A549 (cell line): ENCODE measurements around the gene LYL1. TPM values are rescaled to one million over a fixed set of nuclear protein-coding genes. Genes with fewer than 3 reads are reported as not detected.

Experiments used
- ATAC-seq, 2 experiments: fragments of 200-7000 bp in 1 of 2; fragments of >200 bp in 1 of 2; cut with Nextera tagmentation in 1 of 2; cut with Tn5 transposase in 1 of 2; 3 replicates each; pipeline versions ENCODE4 v1.8.0 to v1.9.1; 2018 to 2020; ENCODE audit warnings: mild to moderate bottlenecking in 1 of 2, moderate library complexity in 1 of 2
- CTCF ChIA-PET: fragments of 300-600 bp; sonication (Branson Sonifier 250); formaldehyde crosslinking; extraction: SDS; loops from one replicate; lab custom pipeline; 2021; ENCODE audit warnings: antibody characterized with exemption, inconsistent platforms; lab: Yijun Ruan, JAX
- POLR2A ChIA-PET: fragments of 350-600 bp; formaldehyde crosslinking; extraction: SDS; loops from one replicate; lab custom pipeline; 2021; ENCODE audit warnings: antibody characterized with exemption, inconsistent platforms; lab: Yijun Ruan, JAX
- DNase-seq, 2 experiments: peaks; one replicate each; pipeline versions ENCODE4 v3.0.0 to v3.0.0-alpha.2; 2011 to 2016; ENCODE audit warnings: low read depth in 1 of 2, low spot score in 1 of 2
- FAIRE-seq: peaks from 2 replicates; lab custom pipeline; 2011; peaks lifted over from hg19 to GRCh38; lab: Jason Lieb, UNC
- H3K27ac ChIP-seq, 2 experiments: fragments of >200 bp; sonication (Bioruptor Twin); formaldehyde crosslinking; 3 replicates each; pipeline ENCODE4 v1.5.1; 2016 to 2017
- H3K4me1 ChIP-seq: fragments of >200 bp; sonication (Bioruptor Twin); formaldehyde crosslinking; 3 replicates; pipeline ENCODE4 v1.6.1; 2016
- H3K4me2 ChIP-seq: fragments of >200 bp; sonication (Bioruptor Twin); formaldehyde crosslinking; 3 replicates; pipeline ENCODE4 v1.6.1; 2016
- H3K4me3 ChIP-seq: fragments of >200 bp; sonication (Bioruptor Twin); formaldehyde crosslinking; 3 replicates; pipeline ENCODE4 v1.5.1; 2016
- H3K9me3 ChIP-seq: fragments of >200 bp; sonication (Bioruptor Twin); formaldehyde crosslinking; 3 replicates; pipeline ENCODE4 v1.6.1; 2016
- BHLHE40 ChIP-seq: IDR thresholded peaks from 2 replicates; pipeline ENCODE4 v1.6.1; 2012; ENCODE audit warnings: low read depth, low read length, inconsistent platforms
- EHF ChIP-seq: fragments of 250-450 bp; sonication (Bioruptor Pico); IDR thresholded peaks from 2 replicates; pipeline ENCODE4 v1.5.0; 2020; ENCODE audit warnings: mild to moderate bottlenecking
- EP300 ChIP-seq, 2 experiments: fragments of >200 bp; sonication (Bioruptor Twin); formaldehyde crosslinking; IDR thresholded peaks; 2 replicates in 1 of 2; 3 replicates in 1 of 2; pipeline ENCODE4 v1.6.1; 2016 to 2017
- FOSL2 ChIP-seq, 2 experiments: fragments of 450-650 bp in 1 of 2; fragments of >200 bp in 1 of 2; sonication (Bioruptor Twin) in 1 of 2; formaldehyde crosslinking; IDR thresholded peaks; 2 replicates each; pipeline versions ENCODE4 v1.5.0 to v1.6.1; 2016 to 2020; ENCODE audit warnings: mild to moderate bottlenecking in 1 of 2, moderate library complexity in 1 of 2
- MAZ ChIP-seq: fragments of 150-350 bp; IDR thresholded peaks from 2 replicates; pipeline ENCODE4 v1.6.1; 2014; ENCODE audit warnings: antibody characterized with exemption, low read depth, low read length, borderline replicate concordance
- NFE2L2 ChIP-seq: fragments of 150-350 bp; conservative IDR thresholded peaks from 2 replicates; pipeline ENCODE4 v1.6.1; 2014; ENCODE audit warnings: low read length
- NPAS2 ChIP-seq: fragments of 250-450 bp; sonication (Bioruptor Pico); IDR thresholded peaks from 2 replicates; pipeline ENCODE4 v1.8.0; 2022; ENCODE audit warnings: mild to moderate bottlenecking, moderate library complexity, borderline replicate concordance
- POLR2A ChIP-seq: IDR thresholded peaks from 2 replicates; pipeline ENCODE4 v1.6.1; 2012; ENCODE audit warnings: mild to moderate bottlenecking, low read length
- POLR2AphosphoS2 ChIP-seq: conservative IDR thresholded peaks from 2 replicates; pipeline ENCODE4 v1.6.1; 2012; ENCODE audit warnings: low read length, improper control_type of control experiment, inconsistent platforms
- RAD21 ChIP-seq, 2 experiments: fragments of >200 bp in 1 of 2; sonication (Bioruptor Twin) in 1 of 2; formaldehyde crosslinking in 1 of 2; IDR thresholded peaks in 1 of 2; conservative IDR thresholded peaks in 1 of 2; 2 replicates in 1 of 2; 3 replicates in 1 of 2; pipeline ENCODE4 v1.6.1; 2012 to 2018; ENCODE audit warnings: inconsistent platforms in 1 of 2
- RARB ChIP-seq: fragments of 250-450 bp; sonication (Bioruptor Pico); IDR thresholded peaks from 2 replicates; pipeline ENCODE4 v1.8.0; 2021; ENCODE audit warnings: mild to moderate bottlenecking, moderate library complexity
- RCOR1 ChIP-seq: fragments of 150-350 bp; IDR thresholded peaks from 2 replicates; pipeline ENCODE4 v1.6.1; 2014; ENCODE audit warnings: antibody characterized with exemption, low read length, low read depth
- RNF2 ChIP-seq: fragments of 200-600 bp; sonication (generic); IDR thresholded peaks from 2 replicates; pipeline ENCODE4 v1.6.1; 2016; ENCODE audit warnings: low read depth, mild to moderate bottlenecking, antibody characterized with exemption, moderate library complexity, borderline replicate concordance
- ZC3H11A ChIP-seq: fragments of 450-650 bp; IDR thresholded peaks from 2 replicates; pipeline ENCODE4 v1.6.1; 2014; ENCODE audit warnings: antibody characterized with exemption, mild to moderate bottlenecking
- ZSCAN20 ChIP-seq: fragments of 250-450 bp; sonication (Bioruptor Pico); IDR thresholded peaks from 2 replicates; pipeline ENCODE4 v1.8.0; 2022; ENCODE audit warnings: mild to moderate bottlenecking, moderate library complexity
- WGBS: methylation state at CpG from one replicate; pipeline ENCODE4 v1.1.6; 2017; ENCODE audit errors: missing lambda C conversion rate; 5-methylcytosine and 5-hydroxymethylcytosine counted together
- polyA plus RNA-seq, 4 experiments: library from polyadenylated mRNA; depleted of rRNA in 3 of 4; stranded (reverse); fragments of >200 nt; fragmentation: RNase III in 1 of 4; extraction: RNeasy Plus Mini Kit Qiagen cat#74134 plus additional on column Dnase treatment in 1 of 4; gene quantifications; 2 replicates in 3 of 4; 3 replicates in 1 of 4; pipeline ENCODE4 v1.2.3, GENCODE V29; 2011 to 2017
- TF ChIP-seq, protein P1 (sequence below): IDR thresholded peaks from 2 replicates; pipeline ENCODE4 v1.6.1; 2012; ENCODE audit warnings: low read depth, borderline replicate concordance
- TF ChIP-seq, protein P2 (sequence below): fragments of 150-350 bp; IDR thresholded peaks from 2 replicates; pipeline ENCODE4 v1.6.1; 2014; ENCODE audit warnings: low read depth, mild to moderate bottlenecking, low read length

LYL1 gene
- polyA plus RNA-seq, 2 of the 4 experiments (the other 2 are of a cell fraction) = 0.26 to 0.39 TPM

DNA sequence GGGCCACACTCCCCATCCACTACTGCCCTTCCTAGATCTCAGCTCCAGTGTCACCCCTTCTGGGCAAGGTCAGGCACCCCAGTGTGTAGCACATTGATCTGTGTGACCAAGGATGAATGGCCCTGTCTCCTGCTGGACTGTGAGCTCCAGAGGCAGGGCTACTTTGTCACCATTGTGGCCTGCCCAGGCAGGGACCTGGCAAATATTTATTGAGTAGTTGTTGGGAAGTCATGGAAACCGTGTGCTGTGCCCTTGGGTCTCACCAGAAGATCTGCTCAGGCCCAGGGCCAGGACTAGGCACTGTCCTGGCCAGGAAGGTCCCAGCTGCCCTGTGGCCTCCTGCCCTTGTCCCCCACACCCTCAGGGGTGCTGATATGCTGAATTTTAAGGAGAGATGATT lies 25.9 kb upstream of the LYL1 start:
- Histone ChIP-seq H3K9me3 (no peaks in the 10 kb centered on the region), H3K4me3 (no peak overlapping the region), H3K4me1 (no peaks in the 10 kb centered on the region), H3K4me2 (no peak overlapping the region), H3K27ac (0 out of 6 replicates have a peak overlapping the region, but pooled peaks of 1 of the 2 experiments have one; percentile 35)
- no peak for DNase-seq
- FAIRE-seq = no peak
- ChIA-PET POLR2A (no interaction called here), CTCF (interaction anchor here (0.6 to 1.6 kb wide), 6 partner anchors 8 to 246 kb away, joined by 3 to 6 read pairs (median 4); no protein-coding TSS in a partner anchor)
- no peak for TF ChIP-seq RCOR1
- no peak for TF ChIP-seq NPAS2 (CRISPR knock-in tag)
- no peak for TF ChIP-seq ZSCAN20 (CRISPR knock-in tag)
- TF ChIP-seq EHF = no peak
- no peak for TF ChIP-seq BHLHE40
- no peak for TF ChIP-seq NFE2L2
- TF ChIP-seq RARB = no peak
- no peak for TF ChIP-seq RNF2
- TF ChIP-seq FOSL2 (IDR thresholded peaks at IDR 0.05) = no peak
- no peak for TF ChIP-seq FOSL2 (CRISPR knock-in tag; IDR thresholded peaks at IDR 0.05)
- TF ChIP-seq POLR2AphosphoS2 = no peak
- TF ChIP-seq RAD21 (conservative IDR thresholded peaks at IDR 0.05 in 1 of 2, IDR thresholded peaks at IDR 0.05 in 1 of 2) = no peak
- TF ChIP-seq ZC3H11A = no peak
- TF ChIP-seq, protein P1, sequence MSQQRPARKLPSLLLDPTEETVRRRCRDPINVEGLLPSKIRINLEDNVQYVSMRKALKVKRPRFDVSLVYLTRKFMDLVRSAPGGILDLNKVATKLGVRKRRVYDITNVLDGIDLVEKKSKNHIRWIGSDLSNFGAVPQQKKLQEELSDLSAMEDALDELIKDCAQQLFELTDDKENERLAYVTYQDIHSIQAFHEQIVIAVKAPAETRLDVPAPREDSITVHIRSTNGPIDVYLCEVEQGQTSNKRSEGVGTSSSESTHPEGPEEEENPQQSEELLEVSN = no peak
- peak in 1 of 2 experiments; percentile 47; a peak in 3 of 6 replicates for ATAC-seq
- WGBS = no CpG with 5 or more reads among the region's 1 CpG

DNA sequence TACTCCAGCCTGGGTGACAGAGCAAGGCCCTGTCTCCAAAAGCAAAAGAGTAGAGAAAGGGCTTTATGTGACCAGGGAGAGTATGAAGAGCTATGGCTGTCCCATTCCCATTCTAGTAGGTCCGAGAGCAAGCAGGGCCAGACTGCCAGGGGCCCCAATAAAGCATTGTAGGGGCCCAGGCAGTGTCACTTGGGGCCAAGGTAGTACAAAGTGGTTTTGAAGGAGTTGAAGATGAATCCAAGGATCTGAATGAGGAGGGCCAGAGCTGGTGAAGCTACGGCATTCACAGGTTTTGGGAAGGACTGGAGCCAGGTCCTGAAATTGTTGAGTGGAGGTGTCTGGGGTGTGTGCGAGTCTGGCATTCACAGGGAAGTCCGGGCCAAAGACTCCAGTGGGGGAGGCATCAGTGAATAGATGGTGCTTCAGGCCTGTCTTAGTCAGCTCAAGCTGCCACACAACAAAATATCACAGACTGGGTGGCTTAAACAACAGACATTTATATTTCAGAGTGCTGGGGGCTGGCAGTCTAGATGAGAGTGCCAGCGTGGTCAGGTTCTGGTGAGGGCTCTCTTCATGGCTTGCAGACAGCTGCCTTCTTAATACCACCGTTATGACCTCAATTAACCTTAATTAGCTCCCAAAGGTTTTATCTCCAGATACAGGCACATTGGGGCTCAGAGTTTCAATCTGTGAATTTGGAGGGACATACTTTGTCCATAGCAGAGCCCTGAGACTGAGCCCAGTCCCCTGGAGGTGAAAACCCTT lies 25.3 kb upstream of the LYL1 start:
- ChIA-PET POLR2A (interaction anchor here (0.7 kb wide), 1 partner anchor 88 kb away, joined by 4 read pairs; no protein-coding TSS in a partner anchor), CTCF (interaction anchor here (0.6 to 1.6 kb wide), 5 partner anchors 9 to 245 kb away, joined by 3 to 6 read pairs (median 4); no protein-coding TSS in a partner anchor)
- no peak for TF ChIP-seq MAZ
- TF ChIP-seq ZSCAN20 (CRISPR knock-in tag) = no peak
- TF ChIP-seq POLR2A = no peak
- H3K27ac ChIP-seq = 0 out of 6 replicates have a peak overlapping the region, but pooled peaks of 1 of the 2 experiments have one; percentile 35
- FAIRE-seq (no peak), ATAC-seq (no peak), DNase-seq (no peak)
- no peaks in the 10 kb centered on the region for H3K9me3 ChIP-seq
- no peak overlapping the region for H3K4me2 ChIP-seq
- WGBS = 87% methylated on average over 5 of the region's 6 CpGs
- H3K4me3 ChIP-seq = no peak overlapping the region
- H3K4me1 ChIP-seq = no peaks in the 10 kb centered on the region

DNA sequence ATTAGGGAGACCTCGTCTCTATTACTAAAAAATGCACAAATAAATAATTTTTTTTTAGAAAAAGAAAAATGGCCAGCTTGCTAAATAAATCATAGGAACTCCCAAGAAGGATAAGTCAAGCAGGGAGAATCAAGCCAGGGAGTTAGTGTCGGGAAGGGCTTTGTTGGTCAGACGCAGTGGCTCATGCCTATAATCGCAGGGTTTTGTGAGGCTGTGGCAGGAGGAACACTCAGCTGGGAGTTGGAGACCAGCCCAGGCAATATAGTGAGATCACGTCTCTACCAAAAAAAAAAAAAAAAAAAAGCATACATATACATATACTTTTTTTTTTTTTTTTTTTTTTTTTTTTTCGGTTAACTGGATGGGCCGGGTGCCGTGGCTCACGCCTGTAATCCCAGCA lies 24.4 kb upstream of the LYL1 start:
- no peak for TF ChIP-seq EP300 (IDR thresholded peaks at IDR 0.05)
- TF ChIP-seq, protein P2, sequence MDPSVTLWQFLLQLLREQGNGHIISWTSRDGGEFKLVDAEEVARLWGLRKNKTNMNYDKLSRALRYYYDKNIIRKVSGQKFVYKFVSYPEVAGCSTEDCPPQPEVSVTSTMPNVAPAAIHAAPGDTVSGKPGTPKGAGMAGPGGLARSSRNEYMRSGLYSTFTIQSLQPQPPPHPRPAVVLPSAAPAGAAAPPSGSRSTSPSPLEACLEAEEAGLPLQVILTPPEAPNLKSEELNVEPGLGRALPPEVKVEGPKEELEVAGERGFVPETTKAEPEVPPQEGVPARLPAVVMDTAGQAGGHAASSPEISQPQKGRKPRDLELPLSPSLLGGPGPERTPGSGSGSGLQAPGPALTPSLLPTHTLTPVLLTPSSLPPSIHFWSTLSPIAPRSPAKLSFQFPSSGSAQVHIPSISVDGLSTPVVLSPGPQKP = no peak
- FAIRE-seq (no peak), ATAC-seq (no peak), DNase-seq (no peak)
- Histone ChIP-seq H3K9me3 (no peaks in the 10 kb centered on the region), H3K4me1 (no peaks in the 10 kb centered on the region), H3K4me3 (no peak overlapping the region), H3K4me2 (no peak overlapping the region), H3K27ac (no peak overlapping the region)
- WGBS = 91% methylated on average over 9 of the region's 9 CpGs
- ChIA-PET CTCF (interaction anchor here (1.6 kb wide), 1 partner anchor 9 kb away, joined by 5 read pairs; no protein-coding TSS in a partner anchor), POLR2A (interaction anchor here (0.7 kb wide), 1 partner anchor 87 kb away, joined by 4 read pairs; no protein-coding TSS in a partner anchor)
